MM.1S (cell line): ENCODE measurements around the gene PPP4R2.

Experiments used
- DNase-seq: peaks from one replicate; pipeline ENCODE4 v3.0.0-alpha.2; 2015
- H2AFZ ChIP-seq: fragments of 300-600 bp; sonication (generic); 2 replicates; pipeline ENCODE4 v1.6.0; 2016; ENCODE audit warnings: antibody characterized with exemption, low read length
- H3F3A ChIP-seq: fragments of 300-600 bp; sonication (generic); 2 replicates; pipeline ENCODE4 v1.6.1; 2016; ENCODE audit warnings: mild to moderate bottlenecking, antibody characterized with exemption, low read length, moderate library complexity, mixed read lengths; ENCODE audit not compliant: insufficient read depth
- H3K27ac ChIP-seq: fragments of 300-600 bp; sonication (generic); 2 replicates; pipeline ENCODE4 v1.5.1; 2016; ENCODE audit warnings: mild to moderate bottlenecking, low read length
- H3K27me3 ChIP-seq: fragments of 300-600 bp; sonication (generic); replicated peaks from 2 replicates; pipeline ENCODE4 v1.6.0; 2016; ENCODE audit warnings: low read length; ENCODE audit not compliant: insufficient read depth
- H3K36me3 ChIP-seq: fragments of 300-600 bp; sonication (generic); replicated peaks from 2 replicates; pipeline ENCODE4 v1.6.1; 2016; ENCODE audit warnings: mild to moderate bottlenecking, low read length, mixed read lengths; ENCODE audit not compliant: insufficient read depth
- H3K4me1 ChIP-seq: fragments of 300-600 bp; sonication (generic); 2 replicates; pipeline ENCODE4 v1.6.1; 2016; ENCODE audit warnings: low read length, mixed read lengths
- H3K4me2 ChIP-seq: fragments of 300-600 bp; sonication (generic); 2 replicates; pipeline ENCODE4 v1.6.0; 2016; ENCODE audit warnings: low read depth, low read length
- H3K4me3 ChIP-seq: fragments of 300-600 bp; sonication (generic); 2 replicates; pipeline ENCODE4 v1.5.1; 2016; ENCODE audit warnings: low read length, mixed read lengths
- H3K79me2 ChIP-seq: fragments of 300-600 bp; sonication (generic); 2 replicates; pipeline ENCODE4 v1.6.1; 2016; ENCODE audit warnings: mixed run types, low read length, mixed read lengths
- H3K9ac ChIP-seq: fragments of 300-600 bp; sonication (generic); 2 replicates; pipeline ENCODE4 v1.6.1; 2016; ENCODE audit warnings: low read length, mixed read lengths
- H3K9me2 ChIP-seq: fragments of 300-600 bp; sonication (generic); replicated peaks from 2 replicates; pipeline ENCODE4 v1.6.1; 2016; ENCODE audit warnings: mild to moderate bottlenecking, low read length, mixed read lengths; ENCODE audit not compliant: insufficient read depth
- H3K9me3 ChIP-seq: fragments of 300-600 bp; sonication (generic); replicated peaks from 2 replicates; pipeline ENCODE4 v1.6.1; 2016; ENCODE audit warnings: mild to moderate bottlenecking, low read length, mixed read lengths; ENCODE audit not compliant: insufficient read depth
- H4K20me1 ChIP-seq: fragments of 300-600 bp; sonication (generic); 2 replicates; pipeline ENCODE4 v1.6.1; 2016; ENCODE audit warnings: mild to moderate bottlenecking, low read length, moderate library complexity, mixed read lengths; ENCODE audit not compliant: insufficient read depth
- CTCF ChIP-seq: fragments of 300-600 bp; sonication (generic); IDR thresholded peaks from 2 replicates; pipeline ENCODE4 v1.5.1; 2016; ENCODE audit warnings: antibody characterized with exemption, low read length, mixed read lengths
- EZH2 ChIP-seq: fragments of 300-600 bp; sonication (generic); optimal IDR thresholded peaks from 2 replicates; pipeline ENCODE3; 2017; ENCODE audit warnings: low read depth, mild to moderate bottlenecking, antibody characterized with exemption, low read length, mixed read lengths
- EZH2phosphoT487 ChIP-seq: fragments of 300-600 bp; sonication (generic); IDR thresholded peaks from 2 replicates; pipeline ENCODE4 v1.6.1; 2018; ENCODE audit warnings: antibody characterized with exemption, low read length

Gene PPP4R2

DNA sequence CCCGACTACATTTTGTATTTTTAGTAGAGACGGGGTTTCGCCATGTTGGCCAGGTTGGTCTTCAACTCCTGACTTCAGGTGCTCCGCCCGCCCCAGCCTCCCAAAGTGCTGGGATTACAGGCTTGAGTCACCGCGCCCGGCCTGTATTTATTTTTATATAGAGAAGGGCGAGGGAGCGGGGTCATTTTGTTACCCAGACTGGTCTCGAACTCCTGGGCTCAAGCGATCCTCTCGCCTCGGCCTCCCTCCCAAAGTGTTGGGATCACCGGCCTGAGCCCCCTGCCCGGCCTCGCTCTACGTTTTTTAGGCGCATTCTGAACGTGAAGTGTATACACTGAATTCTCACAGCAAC lies 514 bp upstream of the PPP4R2 start:
- TF ChIP-seq EZH2 (no peak), CTCF (no peak), EZH2phosphoT487 (no peak)
- H3K36me3 ChIP-seq: no peaks in the 10 kb centered on the region; the same call in 1 of the 2 replicates
- H3K27me3 ChIP-seq: no peaks in the 10 kb centered on the region
- H3K4me2 ChIP-seq: peak overlapping the region; percentile 98
- H3F3A ChIP-seq: peaks cover 15% of the 10 kb centered on the region
- peaks cover 42% of the 10 kb centered on the region for H3K79me2 ChIP-seq
- no peak for DNase-seq
- H3K9me3 ChIP-seq: no peaks in the 10 kb centered on the region
- H3K4me1 ChIP-seq: peaks cover 16% of the 10 kb centered on the region; the same call in 1 of the 2 replicates
- H3K4me3 ChIP-seq: peak overlapping the region; percentile 73
- H3K27ac ChIP-seq: peak overlapping the region; percentile 78; the same call in 1 of the 2 replicates
- peaks cover 30% of the 10 kb centered on the region for H4K20me1 ChIP-seq
- peak overlapping the region; percentile 100 for H2AFZ ChIP-seq
- H3K9me2 ChIP-seq: no peaks in the 10 kb centered on the region
- H3K9ac ChIP-seq: peak overlapping the region; percentile 85; the same call in 1 of the 2 replicates

GRCh38 chr3:72997421-72997961 lies 880 bp downstream of the PPP4R2 start:
- Histone ChIP-seq H3F3A (peaks cover 15% of the 10 kb centered on the region), H3K4me2 (peak overlapping the region; percentile 89), H2AFZ (peak overlapping the region; percentile 46; the same call in 1 of the 2 replicates), H3K9me3 (no peaks in the 10 kb centered on the region), H3K36me3 (no peaks in the 10 kb centered on the region; the same call in 1 of the 2 replicates), H3K27me3 (no peaks in the 10 kb centered on the region), H3K9me2 (no peaks in the 10 kb centered on the region), H3K79me2 (peaks cover 56% of the 10 kb centered on the region), H3K4me1 (peaks cover 16% of the 10 kb centered on the region; the same call in 1 of the 2 replicates), H3K27ac (peak overlapping the region; percentile 78), H3K9ac (peak overlapping the region; percentile 85), H4K20me1 (peaks cover 30% of the 10 kb centered on the region), H3K4me3 (peak overlapping the region; percentile 73)
- peak; percentile 54 for TF ChIP-seq CTCF
- TF ChIP-seq EZH2: no peak
- DNase-seq: peak; percentile 69

DNA sequence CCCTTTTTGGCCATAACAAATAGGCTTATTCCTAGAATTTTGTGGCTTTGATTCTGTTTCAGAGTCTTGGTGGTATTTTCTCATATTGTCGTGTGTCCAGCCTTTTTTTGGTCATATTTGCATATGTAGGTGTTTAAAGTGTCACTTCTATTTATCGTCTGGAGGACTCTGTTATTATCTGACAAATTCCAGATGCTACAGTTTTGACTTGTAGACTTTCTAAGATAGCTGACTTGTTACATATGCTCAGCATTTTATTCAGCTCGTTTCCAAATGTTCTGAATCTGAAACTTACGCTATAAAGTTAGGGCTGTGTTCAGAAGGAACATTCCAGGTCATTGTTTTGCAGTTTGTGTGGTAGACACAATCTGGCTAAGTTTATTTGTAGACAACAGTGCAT lies 1.9 kb downstream of the PPP4R2 start:
- no peak for TF ChIP-seq EZH2
- no peak for TF ChIP-seq EZH2phosphoT487
- no peak for TF ChIP-seq CTCF
- H3K27ac ChIP-seq: peak overlapping the region; percentile 1; the same call in 1 of the 2 replicates
- peaks cover 3% of the 10 kb centered on the region; the same call in 1 of the 2 replicates for H3K36me3 ChIP-seq
- H3K27me3 ChIP-seq: no peaks in the 10 kb centered on the region
- H3K4me2 ChIP-seq: peak overlapping the region; percentile 89
- H3K9me2 ChIP-seq: no peaks in the 10 kb centered on the region
- peak overlapping the region; percentile 73 for H3K4me3 ChIP-seq
- H3K4me1 ChIP-seq: peaks cover 16% of the 10 kb centered on the region; the same call in 1 of the 2 replicates
- no peak for DNase-seq
- no peaks in the 10 kb centered on the region for H3K9me3 ChIP-seq
- peaks cover 15% of the 10 kb centered on the region for H3F3A ChIP-seq
- H4K20me1 ChIP-seq: peaks cover 35% of the 10 kb centered on the region
- H2AFZ ChIP-seq: no peak overlapping the region
- peaks cover 65% of the 10 kb centered on the region for H3K79me2 ChIP-seq
- H3K9ac ChIP-seq: peak overlapping the region; percentile 85; the same call in 1 of the 2 replicates
